Fibroblast of skin of left biceps (primary cell): Measurements from ENCODE around the gene RBM33.
A peak's percentile ranks its signal among the peaks of the same experiment; 100 is the strongest.

Experiments
- DNase-seq, 2 experiments: peaks; one replicate each; pipeline ENCODE4 v3.0.0-alpha.2; 2013; ENCODE audit warnings: low read depth in 2 of 2

The RBM33 gene

DNA sequence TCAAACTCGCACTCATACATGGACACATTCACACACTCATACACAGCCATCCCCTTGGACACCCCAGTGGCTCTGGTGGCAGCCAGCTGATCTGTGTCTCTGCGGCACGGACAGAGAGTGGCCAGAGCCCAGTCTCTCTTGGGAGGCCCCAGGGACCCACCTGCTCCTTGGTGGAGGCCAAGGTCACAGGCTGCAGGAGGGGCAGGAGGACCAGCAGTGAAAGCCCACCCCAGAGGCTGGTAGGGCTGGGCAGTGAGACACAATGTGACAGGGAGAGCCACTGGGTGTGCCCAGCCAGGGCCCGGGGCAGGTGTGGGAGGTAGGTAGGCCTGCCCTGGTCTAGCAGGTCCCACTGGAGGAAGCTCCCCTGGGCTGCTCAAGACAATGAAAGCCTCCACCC lies 149.3 kb downstream of the RBM33 start:
- DNase-seq: no peak

GRCh38 chr7:155794196-155794595 lies 149.7 kb downstream of the RBM33 start:
- DNase-seq: no peak

DNA sequence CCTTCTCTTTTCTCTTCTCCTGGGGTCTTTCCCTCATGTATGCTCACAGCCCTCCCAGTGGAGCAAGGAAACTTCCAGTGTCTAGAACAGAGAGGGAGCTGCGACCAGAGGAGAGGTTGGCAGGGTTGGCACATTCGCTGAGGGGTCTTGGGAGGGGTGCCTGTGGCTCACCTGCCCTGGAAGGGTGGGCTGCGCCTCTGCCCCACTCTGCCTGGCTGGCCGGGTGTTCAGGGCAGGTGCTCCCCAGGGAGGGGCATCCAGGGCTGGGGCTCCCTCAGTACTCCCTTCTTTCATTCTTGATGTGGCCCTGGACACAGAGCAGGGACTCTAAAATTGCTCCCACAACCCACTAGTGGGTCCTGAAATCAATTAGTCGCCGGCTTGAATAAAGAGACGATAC lies 150.9 kb downstream of the RBM33 start:
- no peak for DNase-seq

DNA sequence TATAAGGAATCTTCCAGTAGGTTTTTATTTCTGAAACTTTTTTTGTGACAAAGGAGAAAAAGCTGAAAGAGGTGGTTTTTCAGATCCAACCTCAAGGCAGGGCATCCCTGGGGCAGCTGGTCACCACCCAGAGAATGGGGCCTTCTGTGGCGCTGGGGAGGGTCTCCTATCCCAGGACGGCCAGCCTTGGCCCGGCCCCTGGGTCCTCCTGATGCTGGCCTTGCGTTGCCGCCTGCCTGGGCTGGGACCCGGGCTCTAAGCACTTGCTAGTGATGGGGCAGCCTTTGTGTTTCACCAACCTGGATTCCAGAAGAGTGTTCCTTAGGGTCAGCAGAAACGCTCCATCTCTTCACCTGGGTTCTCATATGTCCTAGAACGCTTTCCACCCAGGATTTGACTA lies 151.5 kb downstream of the RBM33 start:
- DNase-seq: no peak

GRCh38 chr7:155796381-155797261 lies 152.2 kb downstream of the RBM33 start:
- DNase-seq: no peak

DNA sequence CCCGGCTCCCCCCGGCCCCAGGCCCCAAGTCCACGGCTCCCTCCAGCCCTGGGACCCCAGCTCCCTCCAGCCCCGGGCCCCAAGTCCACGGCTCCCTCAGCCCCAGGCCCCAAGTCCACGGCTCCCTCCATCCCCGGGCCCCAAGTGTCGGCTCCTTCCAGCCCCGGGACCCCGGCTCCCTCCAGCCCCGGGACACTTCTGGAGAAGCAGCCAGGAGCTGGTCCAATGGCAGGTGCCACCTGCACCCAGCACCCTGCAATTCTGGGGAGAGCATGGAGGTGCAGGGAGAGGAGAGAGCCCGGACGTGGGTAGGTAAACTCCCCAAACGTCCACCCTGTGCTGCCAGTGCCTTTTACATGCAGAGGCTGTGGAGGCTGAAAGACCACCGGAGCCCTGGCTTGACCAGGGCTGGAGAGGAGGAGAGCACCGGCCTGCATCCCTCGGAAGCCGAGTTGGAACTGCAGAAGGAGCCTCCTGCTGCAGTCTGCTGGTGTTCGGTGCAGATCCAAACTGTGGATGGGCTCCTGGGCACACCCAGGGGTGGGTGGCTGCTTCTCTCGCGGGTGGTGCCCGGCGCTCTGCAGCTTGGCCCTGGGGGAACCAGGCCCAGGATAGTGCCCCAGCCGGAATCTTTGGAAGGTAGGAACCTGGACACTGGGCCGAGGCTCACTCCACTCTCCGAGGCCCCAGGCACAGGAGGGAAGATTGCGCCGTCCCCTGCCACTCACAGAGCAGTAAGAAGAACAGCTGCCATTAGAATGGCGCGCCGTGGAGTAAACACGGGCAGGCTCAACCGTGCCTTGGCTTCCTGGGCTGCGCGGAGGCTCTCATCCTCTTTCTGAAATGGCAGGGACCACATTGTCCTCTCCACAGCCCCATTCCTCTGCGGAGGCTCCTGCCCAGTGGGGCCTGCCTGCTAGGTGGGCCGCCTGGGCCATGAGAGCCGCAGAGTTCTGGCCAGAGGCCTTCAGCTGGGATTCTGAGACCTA lies 153.1 kb downstream of the RBM33 start:
- no peak for DNase-seq

- DNase-seq: no peak
These were observed 154.4 kb downstream of the RBM33 start for GRCh38 chr7:155798673-155799439.

GRCh38 chr7:155799514-155799913 lies 155.1 kb downstream of the RBM33 start:
- DNase-seq: no peak

- no peak for DNase-seq
These were observed 155.8 kb downstream of the RBM33 start for GRCh38 chr7:155800301-155800700.

- no peak for DNase-seq
These were observed 156.3 kb downstream of the RBM33 start for GRCh38 chr7:155800741-155801267.

DNA sequence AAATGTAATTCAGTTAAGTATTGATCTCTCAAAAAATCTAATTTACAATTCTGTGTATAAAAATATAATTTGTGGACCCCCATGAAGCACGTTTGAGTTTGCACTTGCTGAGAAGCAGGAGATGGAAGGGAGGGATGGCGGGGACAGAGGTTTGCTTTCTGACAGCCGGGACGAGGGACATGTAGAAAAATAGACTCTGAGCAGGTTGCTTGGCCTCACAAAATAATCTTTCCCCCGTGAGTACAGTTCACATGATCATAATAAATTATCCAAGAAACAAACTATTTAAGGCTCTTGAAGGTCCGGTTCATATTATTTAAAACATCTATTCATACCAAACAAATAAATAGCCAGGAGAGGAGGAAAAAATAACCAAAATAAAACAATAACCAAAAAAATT lies 157.8 kb downstream of the RBM33 start:
- DNase-seq: no peak

DNA sequence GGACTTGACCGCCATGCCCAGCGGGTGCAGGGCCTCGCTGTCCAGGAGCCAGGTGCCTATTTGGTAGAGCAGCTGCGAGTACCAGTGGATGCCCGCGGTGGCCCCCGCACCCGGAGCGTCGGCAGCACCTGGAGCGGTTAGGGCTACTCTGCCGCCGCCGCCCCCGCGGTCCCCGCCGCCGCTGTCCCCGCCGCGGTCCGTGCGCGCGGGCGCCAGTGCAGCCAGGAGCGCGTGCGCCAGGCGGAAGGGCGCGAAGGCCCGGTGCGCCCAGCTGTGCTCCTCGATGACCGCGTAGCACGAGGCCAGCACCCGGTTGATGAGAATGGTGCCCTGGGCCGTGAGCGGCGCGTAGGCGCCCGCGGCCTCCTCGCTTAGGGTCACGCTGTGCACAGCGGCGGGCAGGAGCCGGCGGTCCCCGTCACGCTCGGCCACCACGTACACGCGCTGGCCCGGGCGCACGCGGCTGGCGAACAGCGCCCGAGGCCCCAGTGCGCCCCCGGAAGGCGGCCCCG lies 158.5 kb downstream of the RBM33 start:
- no peak for DNase-seq

- no peak for DNase-seq
These were observed 159.2 kb downstream of the RBM33 start for GRCh38 chr7:155803418-155804376.

DNA sequence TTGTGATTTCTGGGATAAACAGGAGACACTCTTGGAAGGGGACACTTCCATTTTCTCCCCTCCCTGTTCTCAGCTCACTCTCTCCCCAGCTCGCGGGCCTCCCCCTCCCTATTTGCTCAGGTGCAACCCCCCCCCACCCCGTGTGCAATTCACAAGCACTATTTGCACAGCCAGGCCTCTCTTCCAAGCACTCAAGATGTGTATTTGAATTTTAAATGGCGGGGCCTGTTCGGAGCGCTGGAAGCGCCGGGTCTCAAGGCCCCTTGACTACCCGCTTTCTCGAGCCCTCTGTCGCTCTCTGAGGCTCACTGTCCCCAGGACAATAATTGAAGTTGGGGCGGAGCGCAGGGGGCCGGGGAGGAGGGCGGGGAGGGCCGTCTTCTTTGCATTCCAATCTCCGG lies 160.0 kb downstream of the RBM33 start:
- no peak for DNase-seq

DNA sequence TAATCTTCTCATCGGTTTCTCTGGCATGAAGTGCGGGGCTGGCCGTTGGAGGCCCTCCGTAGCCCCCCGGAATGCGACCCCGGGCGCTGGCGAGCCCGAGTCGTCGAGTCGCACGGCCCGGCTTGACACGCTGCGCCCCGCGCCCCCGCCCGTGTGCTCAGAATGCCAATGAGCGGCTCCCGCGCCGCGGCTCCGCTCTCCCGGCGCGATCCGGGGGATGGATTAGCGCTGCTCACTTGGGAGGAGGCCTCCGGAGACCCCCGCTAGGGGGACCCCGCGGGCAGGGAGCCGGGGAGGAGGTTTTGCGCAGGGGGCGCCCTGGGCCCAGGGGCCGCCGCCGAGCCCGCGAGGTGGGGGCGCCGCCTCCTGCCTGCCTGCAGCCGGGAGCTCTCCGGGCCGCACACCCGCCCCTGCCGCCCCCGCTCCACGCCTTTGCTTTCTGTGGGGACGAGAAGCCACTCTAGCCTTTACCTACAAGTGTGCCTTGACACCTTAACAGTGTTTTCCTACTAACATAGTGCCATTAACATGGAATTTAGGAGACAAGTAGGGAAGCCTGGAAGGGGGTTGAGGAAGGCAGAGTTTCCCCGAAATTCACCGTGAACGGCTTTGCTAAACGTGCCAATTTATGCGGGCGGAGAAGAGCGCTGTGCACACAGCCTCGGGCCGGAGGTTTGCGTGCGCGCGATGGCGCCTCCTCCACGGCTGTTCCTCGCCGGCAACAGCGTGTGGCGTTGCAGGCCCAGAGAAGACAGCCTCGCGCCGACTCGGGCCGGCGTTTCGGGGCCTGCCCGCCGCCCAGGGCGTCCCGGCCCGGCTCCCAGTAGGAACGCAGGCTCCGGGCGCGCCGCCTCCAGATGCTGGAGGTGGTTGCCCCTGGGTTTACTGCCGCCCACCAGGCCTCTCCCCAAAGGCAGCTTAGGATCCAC lies 160.7 kb downstream of the RBM33 start:
- peak; percentile 12 for DNase-seq

- no peak for DNase-seq
These were observed 161.3 kb downstream of the RBM33 start for GRCh38 chr7:155805826-155806095.

DNA sequence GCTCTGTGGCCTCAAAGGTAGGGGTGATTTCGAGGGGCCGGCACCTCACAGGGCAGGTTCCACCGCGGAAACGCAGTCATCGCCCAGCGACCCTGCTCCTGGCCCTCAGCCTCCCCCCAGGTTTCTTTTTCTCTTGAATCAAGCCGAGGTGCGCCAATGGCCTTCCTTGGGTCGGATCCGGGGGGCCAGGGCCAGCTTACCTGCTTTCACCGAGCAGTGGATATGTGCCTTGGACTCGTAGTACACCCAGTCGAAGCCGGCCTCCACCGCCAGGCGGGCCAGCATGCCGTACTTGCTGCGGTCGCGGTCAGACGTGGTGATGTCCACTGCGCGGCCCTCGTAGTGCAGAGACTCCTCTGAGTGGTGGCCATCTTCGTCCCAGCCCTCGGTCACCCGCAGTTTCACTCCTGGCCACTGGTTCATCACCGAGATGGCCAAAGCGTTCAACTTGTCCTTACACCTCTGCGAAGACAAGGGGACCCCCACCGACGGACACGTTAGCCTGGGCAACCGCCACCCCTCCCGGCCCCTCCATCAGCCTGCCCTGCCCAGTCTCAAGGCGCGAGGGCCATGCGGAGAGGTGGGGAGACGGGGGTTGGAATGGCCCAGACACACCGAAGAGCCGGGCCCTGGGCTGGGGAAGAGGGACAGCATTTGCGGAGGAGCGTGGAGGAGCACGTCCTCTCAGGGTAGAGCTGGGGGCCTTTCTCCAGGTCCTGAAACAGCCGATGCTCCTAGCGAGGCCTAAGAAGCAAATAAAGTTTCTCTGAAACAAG lies 161.8 kb downstream of the RBM33 start:
- no peak for DNase-seq

- DNase-seq: no peak
These were observed 162.7 kb downstream of the RBM33 start for GRCh38 chr7:155807065-155807671.
